Occipital lobe (tissue), 2 donors: Measurements from ENCODE around the gene CLVS2. TPM values are rescaled to one million over a fixed set of nuclear protein-coding genes. Genes with fewer than 3 reads are reported as not detected.

Experiments
- DNase-seq: peaks from one replicate; lab custom pipeline; 2025; lab: John Stamatoyannopoulos, UW
- total RNA-seq: library from RNA; depleted of rRNA; stranded (reverse); fragments of >200 nt; gene quantifications from one replicate; pipeline ENCODE4 v1.2.3, GENCODE V29; 2014

The CLVS2 gene
- total RNA-seq, 1 donor from 2014 or later: 56.1 TPM

DNA sequence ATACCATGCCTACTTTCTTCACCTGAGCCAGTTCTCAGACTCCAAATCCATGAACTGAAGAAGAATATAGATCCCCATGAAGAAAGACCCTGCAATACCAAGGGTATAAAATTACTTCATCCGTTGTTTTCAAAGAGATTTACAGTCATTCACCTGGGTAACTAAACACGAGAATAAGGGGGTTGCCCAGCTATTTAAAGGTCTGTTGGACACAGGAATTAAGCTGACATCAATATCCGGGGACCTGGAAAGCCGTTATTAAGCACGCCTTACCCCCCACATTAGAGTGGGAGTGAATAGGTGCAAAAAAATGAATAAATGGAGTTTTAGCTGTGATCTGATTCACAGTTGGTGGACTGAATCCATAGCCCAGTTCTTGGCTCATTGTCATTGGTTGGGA is 28.9 kb downstream of the CLVS2 start:
- no peak for DNase-seq

DNA sequence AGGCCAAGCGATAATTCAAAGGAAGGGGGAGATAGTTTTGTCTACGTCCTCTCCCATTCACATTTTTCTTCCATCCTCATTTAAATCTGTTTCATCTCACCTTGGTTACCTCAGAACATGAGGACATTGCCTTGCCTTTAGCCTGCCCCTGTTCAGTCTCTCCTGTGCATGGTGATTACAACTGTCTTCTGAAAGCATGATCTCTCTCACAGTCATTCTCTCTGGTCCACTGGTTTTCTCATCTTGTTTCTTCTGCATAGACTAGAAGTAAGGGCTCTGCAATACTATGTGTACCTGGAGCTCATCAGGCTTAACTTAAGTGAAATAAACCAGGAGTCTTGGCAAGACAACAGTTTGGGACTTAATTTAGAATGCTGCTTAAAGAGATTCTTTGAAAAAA is 31.4 kb downstream of the CLVS2 start:
- DNase-seq: no peak

DNA sequence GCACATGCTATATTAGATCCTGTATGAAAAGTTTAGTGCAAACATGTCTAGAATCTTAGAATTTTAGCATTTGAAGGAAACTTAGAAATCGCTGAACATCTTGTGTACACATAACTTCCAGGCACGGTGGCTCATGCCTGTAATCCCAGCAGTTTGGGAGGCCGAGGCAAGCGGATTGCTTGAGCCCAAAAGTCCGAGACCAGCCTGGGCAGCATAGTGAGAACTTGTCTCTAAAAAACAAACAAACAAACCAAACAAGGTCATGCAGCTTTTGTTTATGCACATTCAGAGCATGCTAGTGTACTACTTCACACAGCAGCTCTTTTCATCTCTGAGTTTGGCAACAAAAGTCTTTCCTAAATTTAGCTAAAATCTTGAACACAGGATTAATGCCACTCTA is 32.2 kb downstream of the CLVS2 start:
- no peak for DNase-seq

DNA sequence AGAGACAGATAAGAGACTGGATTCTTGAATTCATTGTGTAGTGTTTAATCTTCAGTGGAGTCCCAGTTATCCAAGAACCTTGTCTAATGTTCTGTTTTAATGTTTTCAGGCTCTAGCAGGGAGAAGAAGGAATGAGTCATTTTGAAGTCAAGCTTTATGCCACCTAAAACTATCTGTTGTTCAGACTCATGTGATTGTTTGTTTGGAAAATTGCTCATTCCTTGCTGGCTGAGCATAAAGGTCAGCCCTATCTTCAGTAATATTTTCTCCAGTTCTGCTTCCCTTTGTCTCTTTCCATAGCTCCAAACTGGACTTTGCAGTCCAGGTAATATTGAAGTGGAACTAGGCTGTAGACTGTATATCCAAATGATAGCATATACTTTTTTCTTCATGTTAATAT is 34.2 kb downstream of the CLVS2 start:
- no peak for DNase-seq

DNA sequence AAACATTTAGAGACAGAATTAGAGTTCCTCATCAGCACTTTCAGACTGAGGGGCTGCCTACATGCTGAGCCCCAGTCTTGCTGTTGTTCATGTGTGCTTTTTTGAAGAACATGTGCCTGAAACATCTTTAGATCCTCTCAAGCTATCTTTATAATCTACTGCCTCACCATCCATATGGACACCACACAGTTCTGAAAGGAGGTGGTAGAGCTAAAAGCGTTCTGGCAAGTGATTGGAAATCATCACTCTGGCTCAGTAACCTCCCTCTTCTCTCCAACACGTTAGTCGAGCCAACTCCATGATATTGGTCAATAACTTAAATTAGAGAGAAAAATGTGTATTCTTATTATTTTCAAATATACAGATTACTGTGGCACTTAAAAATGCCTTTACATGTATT is 40.6 kb downstream of the CLVS2 start:
- no peak for DNase-seq

DNA sequence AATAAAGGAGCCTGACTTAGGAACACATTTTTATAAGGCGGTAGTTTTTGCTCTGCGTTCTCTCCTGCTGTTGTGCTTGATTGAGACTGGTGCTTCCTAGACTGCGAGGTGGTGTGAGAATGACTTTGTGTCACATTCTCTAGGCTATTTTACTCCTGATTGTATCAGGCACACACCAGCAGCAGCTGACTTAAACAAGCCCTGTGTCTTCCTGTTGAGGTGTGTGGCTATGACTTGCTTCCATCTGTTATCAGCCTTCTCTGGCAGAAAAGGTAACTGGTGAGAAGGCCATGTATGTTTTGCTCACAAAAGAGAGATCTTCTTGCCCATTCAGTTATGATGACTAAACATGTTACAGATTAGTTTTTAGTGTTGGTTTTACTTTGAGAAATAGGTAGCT is 43.4 kb downstream of the CLVS2 start:
- DNase-seq: no peak

GRCh38 chr6:123042401-123042800 is 46.4 kb downstream of the CLVS2 start:
- DNase-seq: no peak

DNA sequence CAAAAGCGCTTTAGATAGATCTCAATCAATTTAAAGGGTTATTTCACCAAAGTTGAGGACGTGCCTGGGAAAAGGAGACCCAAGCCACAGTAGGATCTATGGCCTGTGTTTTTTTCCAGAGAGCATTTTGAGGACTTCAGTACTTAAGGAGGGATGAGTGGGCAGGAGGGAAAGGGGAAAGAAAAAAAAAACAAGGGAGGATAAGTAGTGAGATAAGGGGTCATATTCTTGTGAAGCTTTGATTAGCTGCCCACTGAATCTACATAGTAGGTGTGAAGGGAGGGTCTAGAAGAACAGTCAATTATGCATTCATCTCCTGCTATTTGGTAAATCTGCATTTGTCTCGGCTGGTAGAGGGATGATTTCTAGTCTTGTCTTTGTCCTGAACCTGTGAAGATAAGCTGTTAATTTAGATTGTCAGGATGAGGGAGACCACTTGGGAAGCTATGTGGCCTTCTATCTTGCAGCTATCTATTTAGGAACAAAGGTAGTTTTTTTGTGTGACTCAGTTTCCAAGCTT is 48.4 kb downstream of the CLVS2 start:
- no peak for DNase-seq

- no peak for DNase-seq
Measured at GRCh38 chr6:123053602-123054225, 57.7 kb downstream of the CLVS2 start.

DNA sequence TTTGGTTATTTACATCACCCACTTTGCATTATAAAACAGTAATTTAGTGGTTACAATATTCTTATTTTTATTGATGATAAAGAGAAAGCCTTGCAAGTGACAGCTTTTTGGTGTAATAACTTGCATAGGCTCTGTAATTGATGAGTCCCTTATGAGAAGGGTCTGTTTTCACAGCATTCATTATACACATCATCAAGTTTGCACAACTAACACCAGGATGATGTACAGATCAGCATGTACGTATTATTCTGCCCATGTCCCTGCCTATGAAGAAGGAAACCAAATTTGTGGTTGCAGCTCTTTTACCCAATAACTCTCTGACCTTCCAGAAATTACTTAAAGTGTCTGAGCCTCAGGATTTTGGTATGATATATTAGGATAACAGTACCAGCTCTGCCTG is 59.2 kb downstream of the CLVS2 start:
- no peak for DNase-seq

- DNase-seq: no peak
Measured at GRCh38 chr6:123062670-123063069, 66.6 kb downstream of the CLVS2 start.

- DNase-seq: no peak
Measured at GRCh38 chr6:123064038-123064437, 68.0 kb downstream of the CLVS2 start.

GRCh38 chr6:123074616-123075015 is 78.6 kb downstream of the CLVS2 start:
- no peak for DNase-seq

GRCh38 chr6:123085403-123085802 is 89.4 kb downstream of the CLVS2 start:
- DNase-seq: no peak

GRCh38 chr6:123089226-123089625 is 93.2 kb downstream of the CLVS2 start:
- DNase-seq: no peak

DNA sequence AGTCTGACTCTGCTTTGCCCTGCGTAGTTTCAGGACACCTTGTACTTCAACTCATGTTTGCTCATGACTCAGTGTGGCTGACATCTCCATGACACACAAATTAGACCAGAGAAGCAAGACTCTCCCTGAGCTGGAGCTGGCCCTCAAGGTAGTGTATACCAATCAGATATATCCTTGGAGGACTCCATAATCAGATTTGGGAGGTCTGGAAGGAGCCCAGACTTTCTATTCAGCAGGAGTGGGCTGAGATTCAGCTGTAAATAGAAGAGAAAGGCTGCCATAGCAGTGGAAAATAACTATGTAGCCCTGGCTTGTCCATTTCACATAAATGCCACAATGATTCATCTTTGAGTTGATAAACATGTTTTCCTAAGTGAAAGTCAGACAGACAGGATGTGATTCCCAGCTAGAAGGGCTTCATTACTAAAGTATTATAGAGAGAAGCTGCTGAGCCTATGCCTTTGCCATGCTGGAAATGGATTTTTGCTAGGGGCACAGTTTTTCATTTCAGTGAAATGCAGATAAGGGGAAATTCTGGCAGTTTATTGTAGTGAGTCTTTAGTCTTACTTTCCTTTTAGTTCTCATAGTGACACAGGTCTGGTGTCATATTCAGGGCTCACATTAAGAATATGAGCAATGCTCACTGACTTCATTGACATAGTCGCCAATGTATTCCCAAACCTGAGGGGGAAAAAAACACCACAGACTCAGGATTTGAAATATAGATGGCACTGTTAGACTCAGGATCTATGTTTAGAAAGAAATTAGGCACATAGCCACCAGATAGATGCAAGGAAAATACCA is 95.3 kb downstream of the CLVS2 start:
- peak; percentile 44 for DNase-seq

- DNase-seq: no peak
Measured at GRCh38 chr6:123091896-123092271, 95.8 kb downstream of the CLVS2 start.

DNA sequence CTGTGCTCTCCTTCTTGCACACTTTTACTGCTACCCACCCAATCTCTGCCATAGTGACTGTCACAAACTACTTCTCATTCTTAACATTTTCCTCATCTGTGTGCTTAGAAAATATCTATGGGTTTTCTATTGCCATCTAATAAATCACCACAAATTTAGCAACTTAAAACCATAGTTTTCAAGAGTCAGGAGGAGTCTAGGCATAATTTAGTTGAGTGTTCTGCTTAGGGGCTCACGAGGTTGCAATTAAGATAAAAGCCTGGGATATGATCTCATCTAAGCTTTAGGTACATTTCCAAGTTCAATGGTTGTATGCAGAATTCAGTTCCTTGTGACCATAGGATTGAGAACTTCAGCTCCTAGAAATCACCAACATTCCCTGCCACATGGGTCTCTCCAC is 98.8 kb downstream of the CLVS2 start:
- DNase-seq: no peak

DNA sequence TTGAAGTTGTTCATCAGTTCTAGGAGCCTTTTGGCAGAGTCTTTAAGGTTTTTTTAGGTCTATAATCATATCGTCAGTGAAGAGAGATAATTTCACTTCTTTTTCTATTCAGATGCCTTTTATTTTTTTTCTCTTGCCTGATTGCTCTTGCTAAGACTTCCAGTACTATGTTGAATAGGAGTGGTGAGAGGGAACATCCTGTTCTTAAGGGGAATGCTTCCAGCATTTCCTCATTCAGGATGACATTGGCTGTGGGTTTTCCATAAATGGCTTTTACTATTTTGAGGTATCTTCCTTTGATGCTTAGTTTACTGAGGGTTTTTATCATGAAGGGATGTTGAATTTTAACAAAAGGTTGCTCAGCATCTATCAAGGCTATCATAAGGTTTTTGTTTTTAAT is 109.5 kb downstream of the CLVS2 start:
- DNase-seq: no peak

DNA sequence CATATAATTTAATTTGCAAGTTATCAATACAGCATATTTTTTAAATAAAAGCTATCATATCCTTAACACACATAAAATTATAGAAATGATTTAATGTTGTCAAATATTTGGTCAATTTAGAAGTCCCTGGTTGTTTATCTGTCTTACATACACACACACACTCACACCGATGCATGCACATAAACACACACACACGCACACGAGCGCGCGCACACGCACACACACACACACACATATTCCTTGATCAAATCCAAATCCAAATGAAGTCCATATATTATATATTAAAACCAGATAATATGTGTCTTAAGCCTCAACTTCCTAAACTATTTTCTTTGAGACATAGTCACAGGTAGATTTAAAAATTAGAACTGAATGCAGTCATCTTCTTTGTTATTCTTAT is 120.3 kb downstream of the CLVS2 start:
- no peak for DNase-seq

DNA sequence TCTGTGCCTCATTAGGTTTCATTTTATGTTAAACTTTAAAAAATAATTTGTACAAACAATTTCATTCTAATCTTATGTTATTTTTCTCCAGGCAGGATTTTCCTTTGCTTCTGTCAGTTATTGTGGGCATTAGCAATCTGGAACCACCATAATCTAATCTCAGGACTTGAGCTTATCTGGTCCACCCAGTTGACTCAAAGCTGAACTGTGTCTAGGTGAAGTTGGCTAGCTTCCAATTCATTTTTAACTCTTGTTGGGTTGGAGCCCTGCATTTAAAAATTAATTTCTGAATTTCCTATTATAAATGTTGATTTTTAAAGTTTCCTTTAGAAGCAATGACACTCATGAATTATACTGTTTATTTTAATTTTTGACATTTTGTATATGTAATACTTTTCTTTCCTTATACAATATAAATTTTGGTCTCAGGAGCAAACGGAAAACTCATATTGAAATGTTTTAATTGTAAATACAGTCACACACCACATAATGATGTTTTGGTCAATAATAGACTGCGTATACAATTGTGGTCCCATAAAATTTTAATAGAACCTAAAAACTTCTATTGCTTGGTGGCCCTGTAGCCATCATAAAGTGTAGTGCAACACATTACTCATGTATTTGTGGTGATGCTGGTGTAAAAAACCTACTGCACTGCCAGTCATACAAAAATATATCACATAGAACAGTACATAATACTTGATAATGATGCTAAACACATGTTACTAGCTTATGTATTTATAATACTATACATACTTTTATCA is 121.3 kb downstream of the CLVS2 start:
- DNase-seq: no peak

- no peak for DNase-seq
Measured at GRCh38 chr6:123118811-123119210, 122.8 kb downstream of the CLVS2 start.
